ENCODE measurements around the gene WAC.

The WAC gene

GRCh38 chr10:28554009-28554408 is 21.1 kb downstream of the WAC start:
- H3K27ac ChIP-seq (ENCODE audit: low read depth, low read length) = no peak overlapping the region
- peaks cover 38% of the 10 kb centered on the region for H3K4me1 ChIP-seq (ENCODE audit: insufficient read depth, low read length)
- no peaks in the 10 kb centered on the region for H3K27me3 ChIP-seq (ENCODE audit: insufficient read depth, low read length)
- H3K9ac ChIP-seq (ENCODE audit: low read depth, low read length) = no peak overlapping the region
- H3K4me3 ChIP-seq (ENCODE audit: low read length) = no peak overlapping the region
- no peaks in the 10 kb centered on the region for H3K9me3 ChIP-seq (ENCODE audit: insufficient read depth, low read depth, low read length)
- WGBS = 97% methylated on average over 5 of the region's 6 CpGs
- H3K36me3 ChIP-seq (ENCODE audit: insufficient read depth, low read length) = peaks cover 91% of the 10 kb centered on the region

DNA sequence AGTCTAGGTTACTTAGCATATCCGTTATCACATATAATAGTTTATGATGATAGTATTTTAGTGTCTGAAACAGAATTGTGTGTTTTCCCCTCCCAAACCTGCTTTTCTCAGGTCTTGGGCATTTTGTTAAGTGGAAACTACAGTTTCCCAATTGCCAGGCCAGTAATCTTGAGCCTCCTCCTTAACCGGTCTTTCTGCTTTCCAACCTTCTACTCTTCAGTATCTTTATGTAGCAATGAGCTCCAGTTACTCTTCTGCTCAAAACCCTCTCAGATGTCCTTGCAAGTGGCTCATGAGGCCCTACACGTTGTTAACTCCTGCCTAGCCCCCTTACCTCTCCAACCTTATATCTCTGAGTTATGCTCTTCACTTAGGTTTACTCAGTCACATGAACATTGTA is 22.0 kb downstream of the WAC start:
- H3K9ac ChIP-seq (ENCODE audit: low read depth, low read length) = no peak overlapping the region
- H3K27ac ChIP-seq (ENCODE audit: low read depth, low read length) = no peak overlapping the region
- peaks cover 82% of the 10 kb centered on the region for H3K36me3 ChIP-seq (ENCODE audit: insufficient read depth, low read length)
- H3K4me3 ChIP-seq (ENCODE audit: low read length) = no peak overlapping the region
- H3K9me3 ChIP-seq (ENCODE audit: insufficient read depth, low read depth, low read length) = no peaks in the 10 kb centered on the region
- 88% methylated on average over 2 of the region's 3 CpGs for WGBS
- no peaks in the 10 kb centered on the region for H3K27me3 ChIP-seq (ENCODE audit: insufficient read depth, low read length)
- peaks cover 38% of the 10 kb centered on the region for H3K4me1 ChIP-seq (ENCODE audit: insufficient read depth, low read length)

DNA sequence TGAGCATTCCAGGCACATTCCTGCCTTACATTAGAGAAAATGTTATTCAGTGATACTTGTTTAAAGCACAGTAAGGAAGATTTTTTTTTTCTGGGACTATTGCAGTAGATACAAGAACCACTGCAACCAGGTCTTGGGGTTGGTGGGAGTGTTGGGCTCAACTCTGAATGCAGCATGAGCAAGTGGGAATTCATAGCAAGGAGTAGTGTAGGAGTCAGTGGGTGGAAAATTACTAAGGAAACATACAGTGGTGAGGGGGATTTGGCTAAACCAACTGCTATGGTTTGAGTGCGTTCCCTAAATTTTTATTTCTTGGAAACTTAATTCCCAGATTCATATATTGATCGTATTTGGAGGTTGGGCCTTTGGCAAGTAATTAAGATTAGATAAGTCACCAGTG is 22.4 kb downstream of the WAC start:
- peaks cover 38% of the 10 kb centered on the region for H3K4me1 ChIP-seq (ENCODE audit: insufficient read depth, low read length)
- H3K36me3 ChIP-seq (ENCODE audit: insufficient read depth, low read length) = peaks cover 81% of the 10 kb centered on the region
- H3K9ac ChIP-seq (ENCODE audit: low read depth, low read length) = no peak overlapping the region
- H3K27me3 ChIP-seq (ENCODE audit: insufficient read depth, low read length) = no peaks in the 10 kb centered on the region
- no peaks in the 10 kb centered on the region for H3K9me3 ChIP-seq (ENCODE audit: insufficient read depth, low read depth, low read length)
- 98% methylated on average over 2 of the region's 2 CpGs for WGBS
- no peak overlapping the region for H3K27ac ChIP-seq (ENCODE audit: low read depth, low read length)
- no peak overlapping the region for H3K4me3 ChIP-seq (ENCODE audit: low read length)

DNA sequence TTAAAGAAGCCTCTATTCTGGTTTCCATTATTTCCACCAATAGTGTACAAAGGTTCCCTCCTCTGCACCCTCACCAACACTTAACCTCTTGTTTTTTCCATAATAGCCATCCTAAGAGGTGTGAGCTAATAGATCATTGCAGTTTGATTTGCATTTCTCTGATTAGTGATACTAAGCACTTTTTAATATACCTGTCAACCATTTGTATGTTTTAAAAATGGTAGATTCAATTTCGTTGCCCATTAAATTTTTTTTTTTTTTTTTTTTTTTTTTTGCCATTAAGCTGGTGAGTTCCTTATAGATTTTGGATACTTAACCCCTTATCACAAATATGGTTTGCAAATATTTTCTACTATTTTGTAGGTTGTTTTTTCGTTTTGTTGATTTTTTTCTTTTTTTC is 23.2 kb downstream of the WAC start:
- H3K9me3 ChIP-seq (ENCODE audit: insufficient read depth, low read depth, low read length) = no peaks in the 10 kb centered on the region
- no peak overlapping the region for H3K27ac ChIP-seq (ENCODE audit: low read depth, low read length)
- no peak overlapping the region for H3K4me3 ChIP-seq (ENCODE audit: low read length)
- peaks cover 38% of the 10 kb centered on the region for H3K4me1 ChIP-seq (ENCODE audit: insufficient read depth, low read length)
- H3K9ac ChIP-seq (ENCODE audit: low read depth, low read length) = no peak overlapping the region
- H3K36me3 ChIP-seq (ENCODE audit: insufficient read depth, low read length) = peaks cover 81% of the 10 kb centered on the region
- no peaks in the 10 kb centered on the region for H3K27me3 ChIP-seq (ENCODE audit: insufficient read depth, low read length)
- WGBS = 100% methylated on average over 1 of the region's 2 CpGs

DNA sequence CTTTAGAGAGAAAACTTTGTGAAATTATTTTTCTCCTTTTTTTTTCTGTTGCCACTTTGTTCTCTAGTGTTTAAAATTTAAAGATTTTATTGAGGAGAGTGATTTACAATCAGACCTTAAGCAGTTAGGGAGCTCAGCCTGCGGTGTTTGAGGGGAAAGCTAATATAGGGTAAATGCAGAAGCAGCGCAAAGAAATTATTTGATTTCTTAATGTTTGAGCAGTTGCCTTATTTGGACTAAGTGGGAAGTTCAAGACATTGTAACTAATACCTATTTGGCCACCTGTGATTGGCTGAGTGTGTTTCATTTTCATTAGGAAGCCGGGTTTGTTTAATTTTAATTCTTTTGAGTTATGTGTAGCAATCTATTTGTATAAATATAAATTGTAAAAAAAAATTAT is 25.3 kb downstream of the WAC start:
- no peaks in the 10 kb centered on the region for H3K27me3 ChIP-seq (ENCODE audit: insufficient read depth, low read length)
- 92% methylated on average over 2 of the region's 3 CpGs for WGBS
- H3K4me3 ChIP-seq (ENCODE audit: low read length) = no peak overlapping the region
- peaks cover 41% of the 10 kb centered on the region for H3K4me1 ChIP-seq (ENCODE audit: insufficient read depth, low read length)
- H3K27ac ChIP-seq (ENCODE audit: low read depth, low read length) = no peak overlapping the region
- no peaks in the 10 kb centered on the region for H3K9me3 ChIP-seq (ENCODE audit: insufficient read depth, low read depth, low read length)
- no peak overlapping the region for H3K9ac ChIP-seq (ENCODE audit: low read depth, low read length)
- peaks cover 72% of the 10 kb centered on the region for H3K36me3 ChIP-seq (ENCODE audit: insufficient read depth, low read length)

DNA sequence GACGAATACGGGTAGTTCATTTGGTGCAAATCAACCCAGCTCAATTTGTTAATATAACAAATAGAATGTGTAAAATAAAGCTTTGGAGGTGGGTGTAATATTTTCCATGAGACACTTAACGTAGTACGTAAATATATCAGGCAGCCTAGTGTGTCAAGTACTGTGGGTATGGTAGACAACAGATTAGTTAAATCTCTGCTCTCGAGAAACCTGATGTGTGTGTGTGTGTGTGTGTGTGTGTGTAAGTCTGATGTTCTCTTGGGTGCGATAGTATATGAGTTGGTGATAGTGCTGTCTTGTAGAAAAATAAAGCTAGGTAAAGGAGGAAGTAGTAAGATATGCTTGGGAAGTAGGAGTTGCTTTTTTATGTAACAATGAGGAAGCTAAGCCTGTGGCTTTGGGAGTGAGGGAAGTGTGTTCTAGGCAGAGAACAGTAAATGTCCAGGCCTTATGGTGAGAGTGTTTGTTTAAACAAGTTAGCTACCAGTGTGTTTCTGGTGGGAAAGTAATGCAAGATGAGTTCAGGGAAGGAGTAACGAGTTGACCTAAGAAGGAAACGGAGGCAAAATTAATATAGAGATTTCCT is 26.1 kb downstream of the WAC start:
- Histone ChIP-seq H3K27ac (ENCODE audit: low read depth, low read length) (peak overlapping the region; percentile 38; the same call in 1 of the 2 replicates), H3K9ac (ENCODE audit: low read depth, low read length) (no peak overlapping the region), H3K4me1 (ENCODE audit: insufficient read depth, low read length) (peaks cover 41% of the 10 kb centered on the region), H3K9me3 (ENCODE audit: insufficient read depth, low read depth, low read length) (no peaks in the 10 kb centered on the region), H3K27me3 (ENCODE audit: insufficient read depth, low read length) (no peaks in the 10 kb centered on the region), H3K4me3 (ENCODE audit: low read length) (no peak overlapping the region), H3K36me3 (ENCODE audit: insufficient read depth, low read length) (peaks cover 65% of the 10 kb centered on the region)
- WGBS = 92% methylated on average over 8 of the region's 8 CpGs

- Histone ChIP-seq H3K36me3 (ENCODE audit: insufficient read depth, low read length) (peaks cover 65% of the 10 kb centered on the region), H3K27me3 (ENCODE audit: insufficient read depth, low read length) (no peaks in the 10 kb centered on the region), H3K9me3 (ENCODE audit: insufficient read depth, low read depth, low read length) (no peaks in the 10 kb centered on the region), H3K4me1 (ENCODE audit: insufficient read depth, low read length) (peaks cover 36% of the 10 kb centered on the region), H3K27ac (ENCODE audit: low read depth, low read length) (peak overlapping the region; percentile 38; the same call in 1 of the 2 replicates), H3K9ac (ENCODE audit: low read depth, low read length) (no peak overlapping the region), H3K4me3 (ENCODE audit: low read length) (no peak overlapping the region)
- WGBS = 78% methylated on average over 4 of the region's 4 CpGs
Measured at GRCh38 chr10:28559618-28560017, 26.7 kb downstream of the WAC start.

GRCh38 chr10:28560617-28561016 is 27.7 kb downstream of the WAC start:
- no peak overlapping the region for H3K4me3 ChIP-seq (ENCODE audit: low read length)
- no peaks in the 10 kb centered on the region for H3K27me3 ChIP-seq (ENCODE audit: insufficient read depth, low read length)
- 90% methylated on average over 3 of the region's 3 CpGs for WGBS
- no peaks in the 10 kb centered on the region for H3K9me3 ChIP-seq (ENCODE audit: insufficient read depth, low read depth, low read length)
- H3K4me1 ChIP-seq (ENCODE audit: insufficient read depth, low read length) = peaks cover 36% of the 10 kb centered on the region
- H3K27ac ChIP-seq (ENCODE audit: low read depth, low read length) = no peak overlapping the region
- H3K36me3 ChIP-seq (ENCODE audit: insufficient read depth, low read length) = peaks cover 65% of the 10 kb centered on the region
- no peak overlapping the region for H3K9ac ChIP-seq (ENCODE audit: low read depth, low read length)

DNA sequence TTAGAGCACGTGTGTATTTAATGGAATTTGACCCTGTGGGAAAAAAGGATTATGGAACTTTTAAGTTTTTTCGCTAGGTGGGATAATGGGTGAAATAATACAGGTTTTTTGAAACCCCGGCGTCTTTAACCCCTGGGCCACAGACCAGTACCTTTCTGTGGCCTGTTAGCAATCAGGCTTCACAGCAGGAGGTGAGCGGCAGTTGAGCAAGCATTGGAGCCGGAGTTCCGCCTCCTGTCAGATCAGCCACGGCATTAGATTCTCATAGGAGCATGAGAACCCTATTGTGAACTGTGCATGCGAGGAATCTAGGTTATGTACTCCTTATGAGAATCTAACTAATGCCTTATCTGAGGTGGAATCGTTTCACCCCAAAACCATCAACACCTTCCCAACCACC is 28.6 kb downstream of the WAC start:
- H3K27ac ChIP-seq (ENCODE audit: low read depth, low read length) = no peak overlapping the region
- peaks cover 36% of the 10 kb centered on the region for H3K4me1 ChIP-seq (ENCODE audit: insufficient read depth, low read length)
- WGBS = 82% methylated on average over 9 of the region's 10 CpGs
- peaks cover 67% of the 10 kb centered on the region for H3K36me3 ChIP-seq (ENCODE audit: insufficient read depth, low read length)
- H3K4me3 ChIP-seq (ENCODE audit: low read length) = no peak overlapping the region
- H3K9me3 ChIP-seq (ENCODE audit: insufficient read depth, low read depth, low read length) = no peaks in the 10 kb centered on the region
- no peak overlapping the region for H3K9ac ChIP-seq (ENCODE audit: low read depth, low read length)
- no peaks in the 10 kb centered on the region for H3K27me3 ChIP-seq (ENCODE audit: insufficient read depth, low read length)

- H3K9ac ChIP-seq (ENCODE audit: low read depth, low read length) = no peak overlapping the region
- no peak overlapping the region for H3K27ac ChIP-seq (ENCODE audit: low read depth, low read length)
- no peaks in the 10 kb centered on the region for H3K27me3 ChIP-seq (ENCODE audit: insufficient read depth, low read length)
- H3K36me3 ChIP-seq (ENCODE audit: insufficient read depth, low read length) = peaks cover 73% of the 10 kb centered on the region
- H3K4me3 ChIP-seq (ENCODE audit: low read length) = no peak overlapping the region
- WGBS = 88% methylated on average over 6 of the region's 6 CpGs
- H3K4me1 ChIP-seq (ENCODE audit: insufficient read depth, low read length) = peaks cover 18% of the 10 kb centered on the region
- no peaks in the 10 kb centered on the region for H3K9me3 ChIP-seq (ENCODE audit: insufficient read depth, low read depth, low read length)
Measured at GRCh38 chr10:28564905-28565304, 32.0 kb downstream of the WAC start.

DNA sequence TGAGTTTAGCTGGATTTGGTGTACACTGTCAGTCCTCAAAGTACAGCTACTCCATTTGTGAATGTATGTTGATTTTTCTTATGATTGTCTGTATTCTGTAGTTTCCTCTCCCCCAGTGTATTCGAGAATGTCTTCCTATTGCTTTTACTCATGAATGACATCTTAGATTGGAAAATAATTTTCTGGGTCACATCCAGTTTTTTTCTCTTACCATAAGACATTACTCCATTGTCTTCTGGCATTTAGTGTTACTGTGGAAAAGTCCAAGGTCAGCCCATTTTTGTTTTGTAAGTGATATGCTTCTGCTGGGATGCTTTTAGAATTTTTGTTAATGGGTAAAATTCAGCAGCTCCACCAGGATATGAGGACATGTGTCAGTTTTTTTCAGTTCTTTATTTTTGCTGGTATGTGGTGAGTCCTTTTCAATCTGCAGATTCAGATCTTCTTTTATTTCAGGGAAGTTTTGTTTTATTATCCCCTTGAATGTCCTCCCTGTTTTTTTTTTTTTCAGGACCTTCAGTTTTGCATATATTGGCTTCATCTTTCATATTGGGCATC is 33.6 kb downstream of the WAC start:
- H3K27ac ChIP-seq (ENCODE audit: low read depth, low read length) = no peak overlapping the region
- WGBS = no CpG with 5 or more reads among the region's 1 CpG

More for the DNA sequence above, 33.6 kb downstream of the WAC start:
- H3K27me3 ChIP-seq (ENCODE audit: insufficient read depth, low read length) = no peaks in the 10 kb centered on the region
- H3K9me3 ChIP-seq (ENCODE audit: insufficient read depth, low read depth, low read length) = no peaks in the 10 kb centered on the region
- H3K4me3 ChIP-seq (ENCODE audit: low read length) = no peak overlapping the region
- H3K4me1 ChIP-seq (ENCODE audit: insufficient read depth, low read length) = peaks cover 2% of the 10 kb centered on the region; the same call in 1 of the 2 replicates
- H3K36me3 ChIP-seq (ENCODE audit: insufficient read depth, low read length) = peaks cover 71% of the 10 kb centered on the region
- no peak overlapping the region for H3K9ac ChIP-seq (ENCODE audit: low read depth, low read length)
